ENCODE results near the gene UBA5. TPM values are rescaled to one million over a fixed set of nuclear protein-coding genes. Genes with fewer than 3 reads are reported as not detected.

UBA5 gene
- total and polyA plus RNA-seq, 7 donors: 16.8 to 35.3 (median 23.9) TPM

DNA sequence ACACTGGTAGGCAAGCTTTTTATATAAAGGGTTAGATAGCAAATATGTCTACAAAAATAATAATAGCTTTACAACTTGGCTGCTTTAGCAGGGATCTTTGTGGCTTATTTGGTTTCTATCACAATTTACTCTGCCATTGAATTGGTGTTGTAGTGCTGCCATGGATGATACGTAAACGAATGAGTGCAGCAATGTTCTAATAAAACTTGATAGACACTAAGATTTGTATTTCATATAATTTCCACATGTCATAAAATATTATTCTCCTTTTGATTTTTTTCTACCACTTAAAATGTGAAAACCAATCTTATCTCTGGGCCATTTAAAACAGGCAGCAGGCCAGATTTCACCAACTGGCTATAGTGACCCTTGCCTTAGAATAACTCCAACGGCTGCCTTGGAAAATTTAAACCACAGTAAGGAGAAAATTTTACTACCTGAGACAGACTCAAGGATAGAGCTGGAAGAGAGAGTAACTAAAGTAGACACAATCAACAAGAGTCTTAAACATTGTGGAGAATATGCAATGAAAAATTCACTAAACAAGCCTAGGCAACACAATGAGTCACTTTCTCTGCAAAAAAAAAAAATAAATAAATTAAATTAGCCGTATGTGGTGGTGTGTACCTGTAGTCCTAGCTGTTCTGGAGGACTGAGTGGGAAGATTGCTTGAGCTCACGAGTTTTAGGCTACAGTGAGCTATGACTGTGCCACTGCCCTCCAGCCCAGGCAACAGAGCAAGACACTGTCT lies 54.0 kb downstream of the UBA5 start:
- TF ChIP-seq EP300 (IDR thresholded peaks at IDR 0.05) (no peak), POLR2A (IDR thresholded peaks at IDR 0.05) (no peak), POLR2AphosphoS5 (IDR thresholded peaks at IDR 0.05) (no peak)
- TF ChIP-seq, protein P1, sequence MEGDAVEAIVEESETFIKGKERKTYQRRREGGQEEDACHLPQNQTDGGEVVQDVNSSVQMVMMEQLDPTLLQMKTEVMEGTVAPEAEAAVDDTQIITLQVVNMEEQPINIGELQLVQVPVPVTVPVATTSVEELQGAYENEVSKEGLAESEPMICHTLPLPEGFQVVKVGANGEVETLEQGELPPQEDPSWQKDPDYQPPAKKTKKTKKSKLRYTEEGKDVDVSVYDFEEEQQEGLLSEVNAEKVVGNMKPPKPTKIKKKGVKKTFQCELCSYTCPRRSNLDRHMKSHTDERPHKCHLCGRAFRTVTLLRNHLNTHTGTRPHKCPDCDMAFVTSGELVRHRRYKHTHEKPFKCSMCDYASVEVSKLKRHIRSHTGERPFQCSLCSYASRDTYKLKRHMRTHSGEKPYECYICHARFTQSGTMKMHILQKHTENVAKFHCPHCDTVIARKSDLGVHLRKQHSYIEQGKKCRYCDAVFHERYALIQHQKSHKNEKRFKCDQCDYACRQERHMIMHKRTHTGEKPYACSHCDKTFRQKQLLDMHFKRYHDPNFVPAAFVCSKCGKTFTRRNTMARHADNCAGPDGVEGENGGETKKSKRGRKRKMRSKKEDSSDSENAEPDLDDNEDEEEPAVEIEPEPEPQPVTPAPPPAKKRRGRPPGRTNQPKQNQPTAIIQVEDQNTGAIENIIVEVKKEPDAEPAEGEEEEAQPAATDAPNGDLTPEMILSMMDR (IDR thresholded peaks at IDR 0.05): no peak
- no peak for DNase-seq
- H3K9me3 ChIP-seq: no peaks in the 10 kb centered on the region
- H3K27ac ChIP-seq: no peak overlapping the region
- peaks cover 3 to 90% (median 11%) of the 10 kb centered on the region in 4 donors for H3K36me3 ChIP-seq
- no peaks in the 10 kb centered on the region for H3K27me3 ChIP-seq
- intact Hi-C loops (cut with DNase I): loop anchor here (10.0 kb wide), 1 partner anchor 49 kb away; the partner anchor contains the start of gene UBA5
- no peak overlapping the region for H3K4me3 ChIP-seq
- 24 to 70% methylated on average over 5 of the region's 5 CpGs for WGBS, 2 donors
- peaks cover 0 to 10% (median 2%) of the 10 kb centered on the region in 4 donors for H3K4me1 ChIP-seq

DNA sequence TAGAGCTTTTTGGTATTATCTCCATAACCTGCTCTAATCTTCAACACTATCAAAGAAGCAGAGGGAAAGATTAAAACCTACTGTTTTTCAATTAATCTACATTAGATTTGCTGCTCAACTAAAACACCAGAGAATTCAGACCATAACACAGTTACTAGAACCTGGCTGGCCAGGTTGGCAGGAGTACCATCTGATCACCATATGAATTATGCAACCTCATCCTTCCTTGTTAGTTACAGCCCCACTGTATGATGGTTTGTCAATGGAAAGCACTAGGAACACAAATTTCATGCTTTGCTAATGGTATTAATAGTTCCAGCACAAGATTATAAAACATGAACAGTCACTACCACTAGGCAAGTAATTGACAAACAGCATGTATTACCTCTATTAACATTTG lies 56.2 kb downstream of the UBA5 start:
- DNase-seq: no peak
- peaks cover 0 to 69% (median 5%) of the 10 kb centered on the region in 4 donors for H3K36me3 ChIP-seq
- peaks cover 0 to 29% (median 23%) of the 10 kb centered on the region in 4 donors for H3K4me1 ChIP-seq
- H3K4me3 ChIP-seq: no peak overlapping the region
- no peaks in the 10 kb centered on the region for H3K9me3 ChIP-seq
- no peak for TF ChIP-seq EP300 (IDR thresholded peaks at IDR 0.05)
- no peak for TF ChIP-seq POLR2A (IDR thresholded peaks at IDR 0.05)
- TF ChIP-seq, protein P1 (IDR thresholded peaks at IDR 0.05): no peak
- TF ChIP-seq POLR2AphosphoS5 (IDR thresholded peaks at IDR 0.05): no peak
- H3K27ac ChIP-seq: no peak overlapping the region
- H3K27me3 ChIP-seq: no peaks in the 10 kb centered on the region
- intact Hi-C loops (cut with DNase I): loop anchor here (10.0 kb wide), 1 partner anchor 52 kb away; the partner anchor contains the start of gene UBA5

DNA sequence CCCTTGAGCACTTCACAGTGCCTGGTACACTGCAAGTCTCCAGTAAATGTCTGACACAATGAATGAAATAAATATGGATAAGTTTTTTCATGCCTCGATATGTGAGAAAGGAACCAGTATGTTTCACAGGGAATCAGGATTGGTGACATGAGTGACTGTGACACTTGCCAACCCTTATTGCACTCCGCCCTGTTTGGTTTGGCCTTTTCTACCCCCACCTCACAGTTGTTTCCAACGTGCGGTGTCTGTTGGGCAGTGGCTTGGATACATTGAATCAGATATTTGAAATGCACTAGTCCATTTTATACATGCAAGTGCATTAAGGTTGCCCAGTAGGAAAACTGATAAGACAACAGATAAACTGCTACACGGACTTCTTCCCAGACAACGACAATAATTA lies 60.1 kb downstream of the UBA5 start:
- 11 to 71% methylated on average over 6 of the region's 6 CpGs for WGBS, 2 donors
- Histone ChIP-seq H3K36me3 (peaks cover 0 to 33% (median 3%) of the 10 kb centered on the region in 4 donors), H3K4me1 (peaks cover 0 to 38% (median 31%) of the 10 kb centered on the region in 4 donors), H3K9me3 (no peaks in the 10 kb centered on the region), H3K4me3 (peak overlapping the region in 1 of 4 donors; percentile 80), H3K27ac (no peak overlapping the region), H3K27me3 (no peaks in the 10 kb centered on the region)
- DNase-seq: no peak
- intact Hi-C loops (cut with DNase I): loop anchor here (5.0 to 10.0 kb wide), 5 partner anchors 852 to 1767 kb away; partner anchors contain the start of genes ANAPC13, CDV3, CEP63 and SRPRB
- TF ChIP-seq POLR2AphosphoS5 (IDR thresholded peaks at IDR 0.05): no peak
- TF ChIP-seq EP300 (IDR thresholded peaks at IDR 0.05): no peak
- TF ChIP-seq, protein P1 (IDR thresholded peaks at IDR 0.05): no peak
- no peak for TF ChIP-seq POLR2A (IDR thresholded peaks at IDR 0.05)

DNA sequence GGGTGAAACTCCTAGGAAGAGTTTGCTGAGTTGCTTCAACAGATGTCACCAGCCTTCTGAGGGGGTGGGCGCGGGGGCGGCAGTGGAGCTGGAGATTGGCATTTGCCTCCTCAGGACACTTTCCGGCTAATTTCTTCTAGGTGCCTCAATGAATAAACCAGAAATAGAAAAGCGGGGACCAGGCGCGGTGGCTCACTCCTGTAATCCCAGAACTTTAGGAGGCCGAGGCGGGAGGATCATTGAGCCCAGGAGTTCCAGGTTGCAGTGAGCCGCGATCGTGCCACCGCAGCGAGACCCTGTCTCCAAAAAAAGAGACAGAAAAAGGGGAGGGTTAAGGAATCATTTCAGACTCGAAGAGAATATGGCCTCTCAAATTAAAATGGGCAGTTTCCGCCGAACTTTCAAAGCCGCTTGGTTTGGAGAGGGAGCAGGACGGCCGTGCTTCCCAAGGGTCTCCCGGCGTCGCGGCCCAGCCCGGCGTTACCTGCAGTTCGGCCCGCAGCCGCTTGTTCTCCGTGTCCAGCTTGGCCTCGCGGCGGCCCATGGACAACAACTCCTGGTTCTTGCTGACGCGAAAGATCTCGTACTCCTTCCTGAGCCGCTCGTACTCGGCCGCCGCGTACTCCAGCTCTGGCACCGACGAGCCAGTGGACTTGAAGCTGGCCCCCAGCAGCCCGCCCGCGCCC lies 61.5 kb downstream of the UBA5 start:
- peak overlapping the region; percentile 97 to 99 (median 98) for H3K27ac ChIP-seq
- H3K4me1 ChIP-seq: peaks cover 0 to 38% (median 31%) of the 10 kb centered on the region in 4 donors
- DNase-seq: peak; percentile 85
- peak overlapping the region; percentile 64 to 99 (median 89) for H3K4me3 ChIP-seq
- H3K9me3 ChIP-seq: no peaks in the 10 kb centered on the region
- TF ChIP-seq, protein P1 (IDR thresholded peaks at IDR 0.05): peak in 2 of 4 experiments; percentile 42 to 63
- TF ChIP-seq POLR2A (IDR thresholded peaks at IDR 0.05) (no peak), POLR2AphosphoS5 (IDR thresholded peaks at IDR 0.05) (no peak)
- WGBS, 2 donors: 1 to 6% methylated on average over 47 of the region's 47 CpGs
- intact Hi-C loops (cut with DNase I): loop anchor here (5.0 to 10.0 kb wide), 5 partner anchors 851 to 1766 kb away; partner anchors contain the start of genes ANAPC13, CDV3, CEP63 and SRPRB
- no peaks in the 10 kb centered on the region for H3K27me3 ChIP-seq
- peaks cover 0 to 20% (median under 1%) of the 10 kb centered on the region in 4 donors for H3K36me3 ChIP-seq

All from sigmoid colon (tissue), 7 donors.